SU-DHL-6 (cell line): ENCODE results near the gene ST3GAL5.

Experiments used
- CTCF ChIP-seq: fragments of 200-600 bp; sonication (generic); IDR thresholded peaks from one replicate; pipeline ENCODE4 v1.5.1; 2017; ENCODE audit warnings: antibody characterized with exemption, mild to moderate bottlenecking, low read length, moderate library complexity; ENCODE audit not compliant: insufficient read depth, poor library complexity, severe bottlenecking
- EZH2phosphoT487 ChIP-seq: fragments of 200-600 bp; sonication (generic), shearing (Covaris generic); conservative IDR thresholded peaks from 2 replicates; pipeline ENCODE4 v1.6.1; 2018; ENCODE audit warnings: mild to moderate bottlenecking, antibody characterized with exemption, low read length, moderate library complexity, mixed read lengths

GRCh38 chr2:85888020-85888683 is 638 bp downstream of the ST3GAL5 start:
- TF ChIP-seq CTCF (no peak), EZH2phosphoT487 (no peak)
